Chondrocyte (in vitro differentiated cells): Measurements from ENCODE around the gene LDHA. TPM values are rescaled to one million over a fixed set of nuclear protein-coding genes. Genes with fewer than 3 reads are reported as not detected.

Experiments
- DNase-seq: peaks from one replicate; pipeline ENCODE4 v3.0.0; 2021; ENCODE audit warnings: mixed read lengths, low spot score
- H3K27ac Mint-ChIP-seq: one replicate; pipeline ENCODE4 v1.8.0; 2021; ENCODE audit warnings: mild to moderate bottlenecking, moderate library complexity, mixed read lengths; ENCODE audit not compliant: unreplicated experiment
- H3K27me3 Mint-ChIP-seq: 2 replicates; pipeline ENCODE4 v1.8.0; 2021; ENCODE audit warnings: low read depth, mixed read lengths
- H3K36me3 Mint-ChIP-seq: 2 replicates; pipeline ENCODE4 v1.8.0; 2021; ENCODE audit warnings: low read depth, mixed read lengths
- H3K4me1 Mint-ChIP-seq: 2 replicates; pipeline ENCODE4 v1.8.0; 2021; ENCODE audit warnings: low read depth, mild to moderate bottlenecking, mixed read lengths
- H3K4me3 Mint-ChIP-seq: one replicate; pipeline ENCODE4 v1.8.0; 2021; ENCODE audit warnings: mild to moderate bottlenecking, moderate library complexity, mixed read lengths; ENCODE audit not compliant: unreplicated experiment
- H3K9me3 Mint-ChIP-seq: 2 replicates; pipeline ENCODE4 v1.8.0; 2021; ENCODE audit warnings: low read depth, mixed read lengths
- CTCF ChIP-seq: fragments of 200-600 bp; sonication (generic); IDR thresholded peaks from 2 replicates; pipeline ENCODE4 v1.5.0; 2021; ENCODE audit warnings: antibody characterized with exemption, mild to moderate bottlenecking, moderate library complexity
- total RNA-seq: library from RNA; stranded (reverse); gene quantifications from 3 replicates; pipeline ENCODE4 v1.2.1, GENCODE V29; 2021

The LDHA gene
- total RNA-seq, 1 donor from 2014 or later = 1,078 TPM

- Mint-ChIP-seq H3K9me3 (no peaks in the 10 kb centered on the region), H3K27me3 (no peaks in the 10 kb centered on the region), H3K4me1 (peaks cover 18% of the 10 kb centered on the region), H3K36me3 (no peaks in the 10 kb centered on the region), H3K4me3 (no peak overlapping the region), H3K27ac (no peak overlapping the region)
- TF ChIP-seq CTCF = no peak
- no peak for DNase-seq
Observed at GRCh38 chr11:18379201-18379600, 15.2 kb upstream of the LDHA start.

- no peak for DNase-seq
- Mint-ChIP-seq H3K9me3 (no peaks in the 10 kb centered on the region), H3K4me3 (peak overlapping the region; percentile 57), H3K4me1 (peaks cover 45% of the 10 kb centered on the region), H3K36me3 (no peaks in the 10 kb centered on the region), H3K27ac (peak overlapping the region; percentile 100), H3K27me3 (no peaks in the 10 kb centered on the region)
- no peak for TF ChIP-seq CTCF
Observed at GRCh38 chr11:18383388-18384156, 10.8 kb upstream of the LDHA start.

- peaks cover 46% of the 10 kb centered on the region for H3K4me1 Mint-ChIP-seq
- peak; percentile 11 for TF ChIP-seq CTCF
- no peaks in the 10 kb centered on the region for H3K27me3 Mint-ChIP-seq
- DNase-seq = no peak
- peak overlapping the region; percentile 57 for H3K4me3 Mint-ChIP-seq
- H3K27ac Mint-ChIP-seq = peak overlapping the region; percentile 100
- no peaks in the 10 kb centered on the region for H3K36me3 Mint-ChIP-seq
- no peaks in the 10 kb centered on the region for H3K9me3 Mint-ChIP-seq
Observed at GRCh38 chr11:18384157-18384641, 10.2 kb upstream of the LDHA start.

GRCh38 chr11:18390088-18390487, 4.3 kb upstream of the LDHA start:
- no peak for DNase-seq
- Mint-ChIP-seq H3K4me3 (no peak overlapping the region), H3K4me1 (peaks cover 49% of the 10 kb centered on the region)

More at GRCh38 chr11:18390088-18390487, 4.3 kb upstream of the LDHA start:
- Mint-ChIP-seq H3K27ac (peak overlapping the region; percentile 36), H3K27me3 (no peaks in the 10 kb centered on the region), H3K9me3 (no peaks in the 10 kb centered on the region), H3K36me3 (peaks cover 2% of the 10 kb centered on the region)
- no peak for TF ChIP-seq CTCF
